HG02840 (cell line): ENCODE results near the gene GFAP.
A peak's percentile ranks its signal among the peaks of the same experiment; 100 is the strongest.

Experiments used
- ATAC-seq: cut with Tn5 transposase; IDR thresholded peaks from one replicate; pipeline ENCODE4 v1.9.1; 2021; ENCODE audit warnings: mild to moderate bottlenecking, moderate library complexity, moderate number of reproducible peaks; ENCODE audit not compliant: unreplicated experiment, low FRiP score

Gene GFAP

DNA sequence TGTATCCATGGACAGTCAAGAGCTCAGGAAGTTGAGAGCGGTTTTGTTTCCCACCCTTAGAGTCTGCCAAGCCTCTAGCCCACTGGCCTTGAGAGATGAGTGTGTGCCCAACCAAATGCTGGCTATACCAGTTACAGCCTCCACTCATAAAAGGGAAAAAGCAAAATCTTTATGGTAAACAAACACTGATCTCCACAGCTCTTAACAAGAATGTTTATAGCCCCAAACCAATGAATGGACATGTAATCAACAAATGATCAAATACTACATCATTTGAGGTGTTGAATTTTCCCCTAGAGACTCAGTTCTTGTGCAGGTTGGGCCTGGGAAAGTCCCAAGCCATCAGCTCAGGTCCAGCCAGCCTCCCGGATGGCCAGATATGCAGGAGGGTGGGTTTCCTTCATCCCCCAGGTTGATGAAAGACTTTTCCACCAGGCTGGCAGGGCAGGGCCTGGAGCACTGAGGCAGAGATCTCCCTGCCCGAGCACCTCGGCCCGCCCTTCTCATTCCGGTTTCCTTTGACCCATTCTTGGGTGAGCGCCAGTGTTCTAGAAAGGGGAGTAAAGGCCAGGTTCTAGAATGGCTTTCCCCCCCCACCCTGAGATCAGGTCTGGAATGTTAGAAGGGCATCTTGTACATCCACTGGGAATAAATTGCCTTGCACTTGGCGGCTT, 12.2 kb downstream of the GFAP start:
- no peak for ATAC-seq

DNA sequence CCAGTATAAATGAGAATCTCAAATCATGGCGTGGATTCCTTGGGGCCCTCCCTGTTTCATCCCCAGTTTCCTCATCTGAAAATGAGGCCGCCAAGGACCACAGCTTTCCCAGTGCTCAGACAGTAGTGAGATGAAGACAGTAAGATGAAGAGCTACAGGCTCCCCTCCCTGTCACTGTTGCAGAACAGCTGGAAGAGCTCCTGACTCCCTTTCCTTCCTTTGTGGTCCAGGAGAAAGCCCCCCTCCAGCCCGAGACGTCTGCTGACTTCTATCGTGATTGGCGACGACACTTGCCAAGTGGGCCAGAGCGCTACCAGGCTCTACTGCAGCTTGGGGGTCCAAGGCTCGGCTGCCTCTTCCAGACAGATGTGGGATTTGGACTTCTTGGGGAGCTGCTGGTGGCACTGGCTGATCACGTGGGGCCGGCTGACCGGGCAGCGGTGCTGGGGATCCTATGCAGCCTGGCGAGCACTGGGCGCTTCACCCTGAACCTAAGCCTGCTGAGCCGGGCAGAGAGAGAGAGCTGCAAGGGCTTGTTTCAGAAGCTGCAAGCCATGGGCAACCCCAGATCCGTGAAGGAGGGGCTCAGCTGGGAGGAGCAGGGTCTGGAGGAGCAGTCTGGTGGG, 13.1 kb downstream of the GFAP start:
- no peak for ATAC-seq

GRCh38 chr17:44901411-44901921, 13.8 kb downstream of the GFAP start:
- ATAC-seq = no peak

DNA sequence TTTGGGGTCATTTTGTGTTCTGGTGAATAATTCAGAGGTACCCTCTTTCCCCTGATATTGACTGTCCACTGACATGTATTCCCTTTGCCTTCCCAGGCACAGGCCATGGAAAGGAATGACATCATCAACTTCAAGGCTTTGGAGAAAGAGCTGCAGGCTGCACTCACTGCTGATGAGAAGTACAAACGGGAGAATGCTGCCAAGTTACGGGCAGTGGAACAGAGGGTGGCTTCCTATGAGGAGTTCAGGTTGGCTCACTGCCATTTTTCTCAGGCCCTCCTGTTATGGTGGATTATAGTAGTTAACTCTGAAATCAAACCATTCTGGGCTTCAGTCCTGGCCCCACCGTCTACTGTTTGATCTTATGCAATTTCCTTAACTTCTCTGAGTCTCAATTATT, 14.4 kb downstream of the GFAP start:
- no peak for ATAC-seq

GRCh38 chr17:44899074-44899782, 16.1 kb downstream of the GFAP start, which contains the start of gene EFTUD2:
Gene EFTUD2, minus strand, starts transcription at chr17:44899445. Its CDS starts 4,924 bp downstream, at chr17:44894521.
- peak; percentile 82 for ATAC-seq

GRCh38 chr17:44898768-44899073, 16.6 kb downstream of the GFAP start:
- no peak for ATAC-seq

GRCh38 chr17:44894642-44895041, 20.7 kb downstream of the GFAP start:
- ATAC-seq = no peak

GRCh38 chr17:44892250-44892649, 23.1 kb downstream of the GFAP start:
- no peak for ATAC-seq

DNA sequence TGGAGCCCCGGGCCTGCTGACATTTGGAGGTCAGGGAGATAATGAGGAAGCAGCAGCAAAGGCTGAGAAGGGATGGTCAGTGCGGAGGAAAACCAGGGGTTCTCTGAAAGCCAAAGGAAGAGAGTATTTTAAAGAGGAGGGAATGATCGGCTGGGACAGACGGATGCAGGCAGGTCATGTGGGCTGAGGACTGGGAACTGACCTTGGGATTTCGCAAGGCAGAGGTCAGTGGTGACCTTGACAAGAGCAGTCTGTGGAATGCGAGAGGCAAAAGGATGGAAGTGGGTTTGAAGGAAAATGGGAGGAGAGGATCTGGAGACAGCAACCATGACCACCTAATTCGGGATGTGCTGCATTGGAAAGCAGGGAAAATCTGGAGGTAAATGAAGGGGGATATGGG, 26.3 kb downstream of the GFAP start:
- ATAC-seq = no peak

DNA sequence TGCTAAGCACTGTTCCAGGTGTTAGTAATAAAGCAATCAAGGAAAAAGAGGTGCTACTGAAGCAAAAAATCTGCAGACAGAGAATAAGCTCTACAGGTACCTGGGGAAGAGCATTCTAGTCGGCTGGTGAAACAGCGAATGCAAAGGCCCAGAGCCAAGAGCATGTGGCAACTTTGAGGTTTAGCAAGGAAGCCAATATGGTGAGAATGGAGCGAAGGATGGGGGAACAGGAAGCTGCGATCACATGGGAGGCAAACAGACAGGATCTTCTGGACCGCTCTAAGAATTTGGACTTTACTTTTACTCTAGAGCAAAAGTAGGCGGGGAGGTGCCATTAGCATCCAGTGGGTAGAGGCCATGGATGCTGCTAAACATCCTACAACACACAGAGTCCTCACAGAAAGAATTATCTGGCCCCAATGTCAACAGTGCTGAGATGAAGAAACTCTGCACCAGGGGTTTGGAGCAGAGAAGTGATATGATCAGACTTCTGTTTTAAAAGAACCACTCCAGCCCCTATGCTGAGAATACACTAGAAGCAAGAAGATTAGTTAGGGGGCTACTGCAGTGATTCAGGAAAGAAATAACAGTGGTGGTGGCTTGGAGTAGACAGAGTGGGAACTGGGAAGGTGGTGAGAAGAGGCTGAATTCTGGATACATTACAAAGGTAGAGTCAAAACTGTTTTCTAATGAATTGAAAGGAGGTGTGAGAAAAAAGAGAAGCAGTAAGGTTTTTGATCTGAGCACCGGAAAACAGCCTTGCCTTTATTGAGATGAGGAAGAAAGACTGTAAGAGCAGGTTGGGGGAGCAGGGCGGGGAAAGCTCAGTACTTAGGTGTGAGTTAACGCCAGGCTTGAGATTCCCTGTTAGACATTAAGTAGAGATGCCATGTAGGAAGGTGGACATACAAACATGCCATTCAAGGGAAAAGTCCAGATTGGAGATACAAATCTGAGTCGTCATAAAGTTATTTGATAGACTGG, 27.0 kb downstream of the GFAP start:
- no peak for ATAC-seq

DNA sequence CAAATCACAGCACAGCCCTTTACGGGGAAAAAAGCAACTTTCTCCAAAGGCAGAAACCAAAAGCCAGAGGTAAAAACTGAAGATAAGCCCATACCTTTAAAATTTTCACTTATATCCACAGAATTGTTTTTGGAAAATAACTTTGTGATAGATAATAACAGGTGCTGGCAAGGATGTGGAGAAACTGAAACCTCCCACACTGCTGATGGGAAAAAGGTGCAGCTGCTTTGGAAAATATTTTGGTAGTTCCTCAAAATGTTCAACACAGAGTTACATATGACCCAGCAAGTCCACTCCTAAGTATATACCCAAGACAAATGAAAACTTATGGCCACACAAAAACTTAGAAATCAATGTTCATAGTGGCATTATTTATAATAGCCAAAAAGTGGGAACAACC, 28.3 kb downstream of the GFAP start:
- no peak for ATAC-seq

DNA sequence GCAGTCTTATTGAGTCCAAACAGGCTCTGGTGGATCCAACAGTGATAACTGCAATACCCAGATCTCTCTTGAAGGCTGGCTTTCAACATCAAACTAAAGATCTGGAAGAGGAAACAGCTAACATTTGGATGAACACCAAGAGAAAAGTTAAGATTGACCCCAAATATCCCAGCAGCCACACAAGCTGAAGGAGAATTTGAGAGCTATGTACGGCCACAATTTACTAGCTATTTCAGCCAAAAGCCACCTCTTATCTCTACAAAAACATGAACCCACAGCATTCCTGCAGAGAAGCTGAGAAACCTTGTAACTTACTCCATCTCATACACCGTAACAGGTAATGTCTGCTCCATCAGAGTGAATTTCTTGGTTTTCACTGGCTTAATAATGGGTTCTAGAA, 30.4 kb downstream of the GFAP start:
- ATAC-seq = no peak

GRCh38 chr17:44881145-44881544, 34.2 kb downstream of the GFAP start:
- no peak for ATAC-seq

DNA sequence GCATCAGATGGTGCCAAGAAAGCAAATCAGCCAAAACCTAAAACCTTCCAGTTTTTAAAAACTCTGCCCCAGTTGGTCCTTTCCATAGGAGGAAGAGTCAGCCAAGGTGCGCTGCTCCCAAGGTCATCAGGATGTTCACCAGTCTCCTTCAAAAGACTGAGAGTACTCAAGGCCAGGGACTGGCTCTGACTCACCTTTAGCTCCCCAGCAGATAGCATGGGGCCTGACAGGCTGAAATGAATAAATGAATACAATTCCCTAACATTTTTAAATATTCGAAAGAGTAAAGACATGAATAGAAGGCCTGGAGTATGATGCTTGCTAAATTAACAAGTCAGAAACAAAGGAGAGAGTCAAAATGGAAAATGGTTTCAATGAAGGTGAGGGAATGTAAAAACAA, 35.2 kb downstream of the GFAP start:
- ATAC-seq = no peak

DNA sequence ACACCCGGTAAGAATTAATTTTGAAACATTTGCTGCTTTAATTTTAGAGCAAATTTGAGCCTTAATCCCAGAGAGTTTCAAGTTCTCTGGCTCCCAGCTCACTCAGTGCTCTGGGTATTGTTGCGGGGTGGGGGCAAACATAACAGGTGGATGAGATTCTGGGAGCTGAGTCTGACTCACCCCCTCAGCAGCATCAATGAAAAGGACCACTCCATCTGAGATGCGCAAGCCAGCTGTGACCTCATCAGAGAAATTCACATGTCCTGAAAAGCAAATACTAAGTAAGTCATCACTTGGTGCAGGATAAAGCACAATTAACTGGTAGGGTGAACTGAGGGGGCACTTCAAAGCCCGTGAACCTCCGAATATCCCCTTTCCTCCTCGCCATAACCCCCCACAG, 35.9 kb downstream of the GFAP start:
- ATAC-seq = no peak

GRCh38 chr17:44878627-44879221, 36.6 kb downstream of the GFAP start:
- ATAC-seq = no peak

DNA sequence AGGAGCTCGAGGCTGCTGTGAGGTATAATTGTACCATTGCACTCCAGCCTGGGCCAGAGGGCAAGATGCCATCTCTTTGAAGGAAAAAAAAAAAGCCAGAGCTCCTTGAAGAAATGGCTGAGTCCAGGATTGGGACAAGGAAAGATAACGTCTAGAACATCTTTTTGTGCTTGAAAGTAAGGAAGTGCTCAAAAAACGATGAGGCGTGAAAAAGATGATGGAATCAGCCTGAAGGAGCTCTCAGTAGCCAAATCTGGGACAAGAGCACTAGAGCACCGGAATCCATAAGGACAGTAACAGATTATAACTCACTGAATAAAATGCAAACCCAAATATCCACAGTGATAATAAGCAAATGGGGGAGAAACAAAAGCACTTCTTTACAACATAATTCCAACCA, 38.2 kb downstream of the GFAP start:
- ATAC-seq = no peak

DNA sequence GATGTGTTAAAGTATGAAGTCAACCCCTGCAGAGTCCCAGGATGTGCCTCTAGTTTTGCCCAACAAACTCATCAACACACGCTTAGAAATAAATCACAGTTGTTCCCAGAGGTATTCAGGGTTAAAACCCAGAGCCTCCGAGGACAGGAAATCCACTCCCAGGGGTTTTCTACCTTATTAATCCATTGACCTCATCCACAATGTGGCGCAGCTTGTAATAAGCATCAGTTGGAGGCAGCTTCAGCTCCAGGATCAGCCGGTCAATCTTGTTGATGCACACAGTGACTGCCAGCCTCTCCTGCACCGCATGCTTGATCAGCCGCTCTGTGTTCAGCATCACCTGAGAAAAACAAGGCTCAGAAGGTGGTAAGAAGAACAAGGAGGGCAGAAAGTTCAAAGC, 39.5 kb downstream of the GFAP start:
- no peak for ATAC-seq

DNA sequence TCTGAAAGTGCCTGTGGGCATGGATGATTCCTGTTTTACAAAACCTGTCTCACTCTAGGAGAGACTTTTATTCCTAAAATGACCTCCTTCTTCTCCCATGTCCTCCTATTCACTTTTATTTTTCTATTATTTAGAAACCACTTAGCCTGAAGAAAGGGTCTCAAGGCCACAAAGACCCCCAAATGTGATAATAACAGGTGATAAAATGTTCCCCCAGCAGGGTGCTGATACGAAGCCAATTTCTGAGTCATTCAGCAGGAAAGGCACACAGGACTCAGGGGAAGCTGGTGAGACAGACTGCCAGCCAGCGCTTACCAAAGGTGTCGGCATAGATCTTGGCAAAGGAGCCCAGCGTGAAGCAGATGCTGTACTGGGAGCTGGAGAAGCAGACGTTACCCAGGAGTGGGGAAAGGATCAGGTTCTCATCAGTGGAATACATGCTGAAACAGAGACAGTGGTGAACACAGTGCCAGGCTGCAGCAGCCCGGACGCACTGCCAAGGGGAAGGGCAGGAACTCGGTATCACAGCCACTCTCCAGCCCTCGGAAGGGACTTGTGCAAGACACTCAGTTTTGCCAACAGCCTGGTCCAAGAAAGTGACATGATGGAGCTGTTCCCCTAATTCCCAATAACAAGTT, 43.0 kb downstream of the GFAP start:
- ATAC-seq = no peak

DNA sequence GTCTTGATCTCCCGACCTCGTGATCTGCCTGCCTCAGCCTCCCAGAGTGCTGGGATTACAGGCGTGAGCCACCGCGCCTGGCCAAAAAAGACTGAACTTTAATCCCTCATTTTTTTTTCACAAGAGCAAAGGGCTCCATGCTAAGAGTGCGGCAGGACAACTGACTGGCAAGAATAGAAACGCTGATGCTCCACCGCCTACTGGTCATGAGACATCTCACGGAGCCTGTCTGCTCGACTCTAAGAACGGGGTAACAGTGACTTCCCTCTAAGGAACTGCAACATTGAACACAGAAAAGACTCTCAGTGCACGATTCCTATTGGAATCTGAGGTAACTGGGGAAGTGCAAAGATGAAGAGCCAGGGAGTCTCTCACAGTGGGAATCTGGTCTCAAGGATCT, 43.7 kb downstream of the GFAP start:
- ATAC-seq = no peak
